ENCODE data around the gene CSRP1. TPM values are rescaled to one million over a fixed set of nuclear protein-coding genes. Genes with fewer than 3 reads are reported as not detected.
A peak's percentile ranks its signal among the peaks of the same experiment; 100 is the strongest.

Gene CSRP1
- total RNA-seq, 1 donor from 2014 or later = 184 TPM

- DNase-seq (ENCODE audit: low read depth) = no peak
Observed at GRCh38 chr1:201457508-201457960, 49.4 kb downstream of the CSRP1 start.

GRCh38 chr1:201456499-201457309, 50.2 kb downstream of the CSRP1 start:
- peak; percentile 90 for DNase-seq (ENCODE audit: low read depth)

GRCh38 chr1:201455098-201455497, 51.8 kb downstream of the CSRP1 start:
- DNase-seq (ENCODE audit: low read depth) = no peak

GRCh38 chr1:201454608-201455007, 52.3 kb downstream of the CSRP1 start:
- no peak for DNase-seq (ENCODE audit: low read depth)

GRCh38 chr1:201452866-201453265, 54.1 kb downstream of the CSRP1 start:
- no peak for DNase-seq (ENCODE audit: low read depth)

GRCh38 chr1:201450721-201451291, 56.1 kb downstream of the CSRP1 start:
- DNase-seq (ENCODE audit: low read depth) = peak; percentile 84

- no peak for DNase-seq (ENCODE audit: low read depth)
Observed at GRCh38 chr1:201448990-201449389, 57.9 kb downstream of the CSRP1 start.

GRCh38 chr1:201447903-201448871, 58.7 kb downstream of the CSRP1 start:
- DNase-seq (ENCODE audit: low read depth) = peak; percentile 74

GRCh38 chr1:201445310-201445709, 61.6 kb downstream of the CSRP1 start:
- no peak for DNase-seq (ENCODE audit: low read depth)

- DNase-seq (ENCODE audit: low read depth) = no peak
Observed at GRCh38 chr1:201444792-201445191, 62.1 kb downstream of the CSRP1 start.

GRCh38 chr1:201443747-201444146, 63.2 kb downstream of the CSRP1 start:
- DNase-seq (ENCODE audit: low read depth) = no peak

- no peak for DNase-seq (ENCODE audit: low read depth)
Observed at GRCh38 chr1:201436969-201437368, 70.0 kb downstream of the CSRP1 start.

GRCh38 chr1:201436393-201436792, 70.5 kb downstream of the CSRP1 start:
- peak; percentile 75 for DNase-seq (ENCODE audit: low read depth)

- DNase-seq (ENCODE audit: low read depth) = no peak
Observed at GRCh38 chr1:201434266-201434665, 72.7 kb downstream of the CSRP1 start.

- no peak for DNase-seq (ENCODE audit: low read depth)
Observed at GRCh38 chr1:201433609-201434008, 73.3 kb downstream of the CSRP1 start.

Other genes with a start within 250 kb of the CSRP1 start
- gene PKP1, start 223.6 kb downstream of the CSRP1 start, total RNA-seq = 0.05 and 0.13 TPM in 2 replicates
- 3,022 and 4,635 TPM in 2 replicates for gene TNNT2, start 129.4 kb downstream of the CSRP1 start, total RNA-seq
- gene LAD1, start 107.8 kb downstream of the CSRP1 start, total RNA-seq = 22.3 and 27.0 TPM in 2 replicates
- gene TNNI1, start 85.4 kb downstream of the CSRP1 start, total RNA-seq = 9,118 and 11,163 TPM in 2 replicates
- 267 and 319 TPM in 2 replicates for gene PHLDA3, start 37.9 kb downstream of the CSRP1 start, total RNA-seq
- 30.5 and 43.3 TPM in 2 replicates for gene NAV1, start 32.0 kb upstream of the CSRP1 start, total RNA-seq

Measured in myocyte (in vitro differentiated cells).